HG02798 (cell line): ENCODE measurements around the gene TREML4.

Experiments
- ATAC-seq: cut with Tn5 transposase; IDR thresholded peaks from one replicate; pipeline ENCODE4 v1.9.1; 2021; ENCODE audit warnings: mild to moderate bottlenecking; ENCODE audit not compliant: unreplicated experiment, poor library complexity

Gene TREML4

GRCh38 chr6:41278699-41279405 lies 50.7 kb downstream of the TREML4 start:
- no peak for ATAC-seq

- no peak for ATAC-seq
Measured at GRCh38 chr6:41280381-41281057, 52.4 kb downstream of the TREML4 start.

GRCh38 chr6:41283600-41283999 lies 55.5 kb downstream of the TREML4 start:
- no peak for ATAC-seq

GRCh38 chr6:41284726-41285125 lies 56.6 kb downstream of the TREML4 start:
- ATAC-seq, result no peak

GRCh38 chr6:41286544-41287346 lies 58.6 kb downstream of the TREML4 start, which contains the start of gene TREM1:
Gene TREM1 (minus strand): TSS chr6:41286682. CDS start chr6:41286655, 27 bp downstream.
- ATAC-seq, result no peak

GRCh38 chr6:41288030-41288753 lies 60.0 kb downstream of the TREML4 start:
- no peak for ATAC-seq
